SW480 (cell line): ENCODE measurements around the gene AOPEP.
"Not testable (repeated sequence)": the region's sequence is repeated elsewhere in the genome, so short reads cannot be mapped to it uniquely, and the experiment has no call there.

Experiments
- DNase-seq: peaks from one replicate; pipeline ENCODE4 v3.0.0-alpha.2; 2016; ENCODE audit warnings: low spot score

AOPEP gene

DNA sequence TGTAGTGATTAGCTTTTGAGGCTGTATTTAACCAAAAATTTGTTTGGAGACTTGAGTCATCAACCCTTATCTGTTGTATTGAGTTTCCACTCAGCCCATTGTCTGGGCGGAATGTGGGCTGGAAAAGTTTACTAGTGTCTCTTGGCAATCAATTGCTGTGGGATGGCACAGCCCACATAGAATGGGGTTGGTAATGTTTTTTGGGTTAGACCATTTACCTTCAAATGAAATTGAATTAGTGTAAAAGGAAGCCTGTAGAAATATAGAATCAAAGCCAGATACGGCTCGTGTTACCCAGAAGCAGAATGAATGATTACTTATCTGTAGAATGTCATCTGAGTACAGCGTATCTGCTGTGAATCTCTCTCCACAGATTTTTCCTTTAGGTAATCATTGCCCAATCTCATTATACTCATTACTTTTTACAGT lies 142.9 kb downstream of the AOPEP start:
- no peak for DNase-seq

DNA sequence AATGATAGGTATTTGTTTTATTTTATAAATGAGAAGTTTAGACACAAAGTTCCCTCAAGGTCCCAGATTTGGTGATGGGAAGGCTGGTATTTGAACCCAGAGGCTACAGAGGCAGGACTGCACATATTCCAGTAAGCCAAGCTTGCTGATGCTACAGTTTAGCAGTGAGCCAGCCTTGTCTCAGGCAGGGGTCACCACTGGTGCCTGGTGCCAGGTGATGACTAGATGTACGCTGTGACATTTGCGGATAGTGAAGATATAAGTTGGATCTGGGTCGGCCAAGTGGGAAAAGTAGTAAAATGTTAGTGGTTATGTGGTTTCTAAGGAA lies 143.9 kb downstream of the AOPEP start:
- DNase-seq, result no peak

DNA sequence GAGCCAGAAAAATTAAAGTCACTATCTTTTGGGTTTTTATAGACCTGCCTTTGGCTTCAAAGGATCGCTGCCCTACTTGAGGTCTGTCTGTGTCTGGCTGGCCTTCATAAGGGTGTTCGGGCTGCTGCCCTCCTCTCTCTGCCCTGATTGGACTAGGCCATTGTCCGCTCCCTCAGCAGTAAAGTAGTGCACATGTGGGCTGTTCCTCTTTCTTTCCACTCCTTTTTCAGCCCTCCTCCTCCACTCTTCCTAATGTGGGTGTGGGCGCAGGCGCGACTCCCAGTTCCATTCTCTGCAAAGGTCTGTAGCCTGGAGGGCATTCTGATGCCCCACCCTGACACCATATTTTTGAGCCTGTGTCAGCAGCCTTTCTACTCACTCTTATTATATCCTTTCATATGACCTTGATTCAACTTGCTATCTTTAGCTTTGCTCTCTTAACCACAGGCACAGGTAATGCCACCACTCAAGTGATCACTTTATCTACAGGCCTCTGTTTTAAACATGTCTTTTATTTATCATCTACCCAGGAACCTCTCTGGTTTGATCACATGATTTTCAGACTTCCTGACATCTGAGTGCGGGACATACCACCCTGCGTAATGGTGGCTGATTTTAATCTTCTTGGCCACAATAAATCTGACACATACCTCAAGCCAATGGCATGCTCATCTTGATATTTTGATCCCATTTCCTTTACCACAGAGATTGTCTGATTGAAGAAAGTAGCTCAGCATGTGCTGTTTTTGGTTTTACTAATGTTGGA lies 144.5 kb downstream of the AOPEP start:
- DNase-seq, result peak; percentile 91

DNA sequence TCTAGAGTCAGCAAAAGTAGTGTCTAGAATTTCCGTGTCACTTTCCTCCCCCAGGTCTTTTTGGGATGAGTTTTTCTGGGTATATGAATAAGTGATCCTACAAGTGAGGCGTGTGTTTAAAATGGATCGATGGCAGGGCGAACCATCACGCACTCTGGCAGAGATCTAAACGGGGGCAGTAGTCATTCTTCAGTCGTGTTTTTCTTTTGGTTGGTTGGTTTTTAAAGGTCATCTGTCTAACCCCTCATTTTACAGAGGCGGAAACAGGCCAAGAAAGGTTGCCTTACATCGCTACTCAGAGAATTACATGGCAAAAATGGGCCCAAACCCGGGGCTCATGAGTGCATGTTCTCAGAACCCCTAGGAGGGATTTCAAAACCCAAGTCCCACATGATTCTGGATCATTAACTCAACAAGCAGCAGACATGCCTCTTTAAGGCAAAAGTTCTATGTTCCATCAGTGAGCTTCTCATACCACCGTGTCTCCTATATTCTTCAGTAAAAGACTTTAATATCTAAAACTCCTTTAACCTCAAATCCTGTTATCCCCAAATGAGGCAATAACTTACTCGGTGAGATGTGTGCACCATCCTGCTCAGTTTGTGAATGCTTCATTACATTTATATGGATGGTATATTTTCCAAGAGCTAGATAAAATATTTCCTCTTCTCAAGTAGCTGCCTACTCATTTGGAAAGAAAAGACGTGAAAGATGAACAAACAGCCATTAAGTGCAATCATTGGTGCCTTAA lies 145.8 kb downstream of the AOPEP start:
- DNase-seq, result no peak

DNA sequence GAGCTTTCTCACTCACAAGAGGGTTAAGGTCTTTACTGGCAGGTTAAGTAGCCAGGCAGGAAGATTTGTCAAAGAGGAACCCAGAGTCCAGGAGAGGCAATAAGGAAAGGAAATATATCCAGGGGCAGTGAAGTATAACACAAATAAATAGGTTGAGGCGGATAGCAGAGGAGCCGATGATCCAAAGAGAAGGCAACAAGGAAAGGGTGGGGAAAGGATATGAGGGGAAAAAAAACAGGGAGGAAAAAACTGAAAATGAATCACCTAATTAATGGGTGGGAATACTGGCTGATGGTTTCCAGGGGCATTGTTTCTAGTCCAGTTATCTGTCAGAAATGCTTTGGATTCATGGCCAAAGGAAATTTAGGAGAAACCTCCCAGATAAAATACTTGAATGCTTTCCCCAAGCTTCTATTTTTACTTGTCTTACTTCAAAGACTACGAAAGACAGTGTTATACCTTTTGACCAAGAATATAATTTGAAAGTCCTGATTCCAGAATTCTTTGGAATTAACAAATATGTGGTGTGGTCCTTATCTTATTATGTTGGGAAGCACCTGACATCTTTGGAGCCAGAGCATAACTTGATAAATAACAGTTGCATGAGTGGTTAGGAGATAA lies 146.5 kb downstream of the AOPEP start:
- DNase-seq, result no peak

DNA sequence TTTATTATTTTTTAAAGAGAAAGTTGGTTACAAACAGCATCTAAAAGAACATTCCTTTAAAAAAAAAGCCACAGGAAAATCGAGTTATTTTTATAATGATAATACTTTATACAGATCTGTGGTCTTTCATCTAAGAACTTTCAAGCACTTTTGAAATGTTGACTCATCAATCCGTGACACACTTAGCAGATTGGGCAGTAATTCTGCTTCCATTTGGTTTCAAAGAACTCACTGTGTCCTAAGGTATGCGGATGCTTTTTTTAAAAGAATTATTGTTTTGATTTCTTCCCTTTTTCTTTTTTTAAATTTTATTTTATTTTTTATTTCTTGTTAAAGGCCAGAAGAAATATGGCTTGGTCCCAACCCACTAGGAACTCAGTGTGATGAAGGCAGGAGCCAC lies 147.8 kb downstream of the AOPEP start:
- no peak for DNase-seq

DNA sequence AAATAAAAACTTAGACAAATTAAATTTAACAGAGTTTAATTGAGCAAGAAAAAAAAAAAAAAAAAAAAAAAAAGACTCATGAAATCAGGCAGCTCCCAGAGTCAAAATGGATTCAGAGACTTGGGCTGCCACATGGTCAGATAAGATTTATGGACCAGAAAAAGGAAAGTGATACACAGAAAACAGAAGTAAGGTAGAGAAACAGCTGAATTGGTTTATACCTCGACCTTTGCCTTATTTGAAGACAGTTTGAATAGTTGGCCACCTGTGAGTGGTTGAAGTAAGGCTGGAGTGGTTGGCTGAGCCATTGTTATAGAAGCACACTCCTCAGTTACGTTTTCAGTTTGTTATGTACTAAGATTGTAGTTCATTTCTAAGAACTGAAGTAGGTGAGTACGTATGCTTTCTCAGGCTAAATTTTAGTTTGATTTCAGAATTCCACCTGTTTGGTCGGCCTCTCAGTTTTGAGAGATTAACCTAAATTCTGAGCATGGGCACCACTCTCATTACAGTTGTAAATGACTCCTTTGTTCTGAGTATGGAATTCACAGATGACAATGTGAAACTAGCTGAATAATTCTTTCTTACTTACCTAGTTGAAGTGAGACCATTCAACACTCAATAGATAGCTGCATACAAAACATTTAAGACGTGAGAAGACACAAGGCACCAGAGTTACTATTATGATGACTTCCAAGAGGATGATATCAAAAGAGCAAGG lies 149.0 kb downstream of the AOPEP start:
- DNase-seq, result no peak

DNA sequence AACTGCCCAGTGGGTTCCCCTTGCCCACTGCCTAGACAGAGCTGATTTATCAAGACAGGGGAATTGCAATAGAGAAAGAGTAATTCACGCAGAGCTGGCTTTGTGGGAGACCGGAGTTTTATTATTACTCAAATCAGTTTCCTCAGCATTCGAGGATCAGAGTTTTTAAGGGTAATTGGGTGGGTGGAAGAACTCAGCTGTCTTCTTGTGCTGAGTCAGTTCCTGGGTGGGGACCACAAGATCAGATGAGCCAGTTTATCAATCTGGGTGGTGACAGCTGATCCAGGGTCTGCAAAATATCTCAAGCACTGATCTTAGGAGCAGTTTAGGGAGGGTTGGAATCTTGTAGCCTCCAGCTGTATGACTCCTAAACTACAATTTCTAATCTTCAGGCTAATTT lies 152.3 kb downstream of the AOPEP start:
- DNase-seq, result not testable (repeated sequence)

DNA sequence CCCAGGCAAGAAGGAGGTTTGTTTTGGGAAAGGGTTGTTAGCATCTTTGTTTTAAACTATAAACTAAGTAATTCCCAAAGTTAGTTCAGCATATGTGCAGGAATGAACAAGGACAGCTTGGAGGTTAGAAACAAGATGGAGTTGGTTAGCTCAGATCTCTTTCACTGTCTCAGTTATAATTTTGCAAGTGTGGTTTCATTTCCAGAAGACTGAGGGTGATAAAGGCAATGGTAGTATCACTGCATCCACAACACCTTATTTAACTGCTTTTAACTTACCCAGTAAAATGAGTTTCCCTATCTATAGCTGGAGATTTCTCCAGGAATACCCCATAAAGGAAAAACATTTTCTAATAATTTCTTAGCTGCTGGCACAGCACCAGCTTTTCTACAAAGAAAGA lies 152.7 kb downstream of the AOPEP start:
- DNase-seq, result no peak

DNA sequence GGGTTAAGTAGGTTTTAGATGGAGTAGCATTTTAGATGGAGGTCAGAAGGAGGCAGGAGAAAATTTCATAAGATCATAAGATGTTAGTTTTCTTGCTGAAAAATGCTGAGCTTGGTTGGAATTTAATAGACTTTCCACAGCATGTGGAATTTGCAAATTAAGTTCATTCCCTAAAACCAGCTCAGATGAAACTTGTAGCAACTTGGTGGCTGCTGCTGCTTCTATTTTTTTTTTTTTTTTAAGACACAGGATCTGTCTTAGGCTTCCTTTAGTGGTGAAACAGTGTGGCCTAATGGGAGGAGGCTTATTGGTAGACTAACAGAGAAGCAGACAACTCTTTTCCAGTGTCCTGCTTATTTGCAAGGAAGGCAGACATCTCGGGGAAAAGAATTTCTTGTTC lies 154.5 kb downstream of the AOPEP start:
- DNase-seq, result no peak

DNA sequence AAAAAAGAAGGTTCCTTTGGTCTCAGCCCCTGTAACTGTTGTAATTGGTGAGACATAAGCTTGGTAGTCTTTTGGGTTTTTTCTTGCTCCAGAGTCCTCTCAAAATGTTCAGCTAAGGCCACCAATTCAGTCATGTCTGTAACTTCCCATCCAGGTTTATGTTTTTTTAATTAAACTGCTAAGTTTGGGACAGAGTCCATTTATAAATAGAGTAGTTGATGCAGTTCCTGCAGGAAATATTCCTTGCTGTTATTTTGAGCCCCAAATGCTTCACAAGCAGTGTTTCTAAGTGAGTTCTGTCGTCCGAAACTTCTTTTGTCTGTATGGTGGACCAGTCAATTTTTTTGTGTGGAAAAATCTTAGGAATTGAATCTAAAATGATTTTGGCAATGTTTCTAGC lies 155.0 kb downstream of the AOPEP start:
- DNase-seq, result no peak

DNA sequence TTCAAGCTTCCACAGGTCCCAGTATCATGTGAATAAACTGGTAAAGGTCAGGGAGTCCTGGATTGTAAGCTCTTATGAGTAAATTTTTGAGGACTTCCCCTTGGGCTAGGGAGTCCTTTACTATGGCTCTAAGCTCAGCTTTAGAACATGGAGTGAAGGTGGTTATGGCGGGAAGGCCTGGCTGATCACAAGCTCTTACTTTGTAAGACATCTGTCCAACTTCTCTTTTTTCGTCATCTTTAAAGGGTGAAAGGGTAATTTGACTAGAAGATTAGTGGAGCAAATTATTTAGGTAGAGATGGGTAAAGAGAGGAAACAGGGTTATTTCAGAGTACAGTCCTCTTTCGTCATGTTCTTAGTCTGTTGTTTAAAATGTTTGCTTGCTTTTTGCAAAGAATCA lies 155.4 kb downstream of the AOPEP start:
- no peak for DNase-seq

DNA sequence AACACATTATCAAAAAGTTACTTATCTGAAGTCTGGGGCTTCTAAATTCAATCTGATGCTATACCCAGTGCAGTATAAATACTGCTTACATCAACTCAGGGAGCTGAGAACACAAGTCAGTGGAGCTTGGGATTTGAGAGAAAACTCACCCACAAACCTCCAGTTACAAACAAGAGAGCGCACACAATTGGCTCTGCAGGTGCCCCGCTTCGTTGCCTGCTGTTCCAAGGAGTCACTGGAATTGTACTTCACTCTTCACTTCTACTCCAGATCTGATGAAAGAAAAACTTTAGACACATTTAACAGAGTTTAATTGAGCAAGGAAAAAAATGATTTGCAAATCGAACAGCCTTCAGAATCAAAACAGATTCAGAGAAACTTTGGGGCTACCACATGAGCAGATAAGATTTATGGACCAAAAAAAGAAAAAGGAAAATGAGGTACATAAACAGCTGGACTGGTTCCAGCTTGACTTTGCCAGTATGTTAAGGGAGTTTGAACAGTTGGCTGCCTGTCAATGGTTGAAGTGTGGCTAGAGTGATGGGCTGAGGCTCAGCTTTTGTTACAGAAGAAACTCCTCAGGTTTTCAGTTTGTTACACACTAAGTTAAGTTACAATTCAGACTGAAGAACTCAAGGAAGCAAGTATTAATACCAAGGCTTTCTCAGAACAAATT lies 156.6 kb downstream of the AOPEP start:
- DNase-seq, result no peak

DNA sequence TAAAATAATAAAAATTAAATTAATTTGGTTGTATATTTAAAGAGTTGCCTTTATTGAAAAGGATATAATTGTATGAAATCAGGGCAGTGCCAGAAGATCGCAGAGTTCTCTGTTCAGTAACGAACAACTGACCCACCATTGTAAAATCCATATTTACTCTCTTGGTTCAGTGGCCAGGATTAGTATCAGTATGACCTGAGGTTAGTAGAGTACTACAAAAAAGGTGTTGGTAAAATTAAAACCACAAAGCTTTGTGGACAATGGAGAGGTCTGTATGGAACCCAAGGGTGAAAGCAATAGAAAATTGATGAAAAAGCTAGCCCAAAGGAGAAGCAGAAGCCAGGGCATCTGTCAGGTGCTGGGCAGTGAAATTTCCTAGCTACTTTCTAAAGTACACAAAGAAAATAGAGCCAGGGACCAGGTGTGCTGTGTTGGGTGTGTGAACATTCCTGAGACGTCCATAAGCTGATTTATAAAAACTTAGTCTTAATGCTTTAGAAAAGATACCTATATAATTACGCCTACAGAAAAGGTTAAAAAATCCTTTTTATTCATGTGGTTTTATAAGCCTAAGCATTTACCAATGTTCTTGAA lies 159.5 kb downstream of the AOPEP start:
- peak; percentile 16 for DNase-seq

DNA sequence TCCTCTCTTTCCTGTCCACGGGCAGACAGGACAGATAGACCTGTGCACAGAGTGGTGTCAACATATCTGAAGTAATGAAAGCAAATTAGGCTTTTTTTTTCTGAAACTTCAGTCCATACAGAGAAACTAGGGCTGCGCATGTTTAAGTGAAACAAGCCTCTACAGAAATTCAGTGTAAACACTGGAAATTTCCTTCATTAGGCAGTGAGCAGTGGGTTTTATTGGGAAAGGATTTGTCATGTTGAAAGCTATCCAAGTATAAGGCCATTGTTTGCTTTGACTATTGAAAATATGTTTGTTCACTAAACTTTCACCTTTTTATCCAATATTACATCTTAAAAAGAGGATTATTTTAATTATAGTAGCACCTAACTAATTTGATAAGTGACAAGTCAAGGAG lies 161.2 kb downstream of the AOPEP start:
- no peak for DNase-seq

DNA sequence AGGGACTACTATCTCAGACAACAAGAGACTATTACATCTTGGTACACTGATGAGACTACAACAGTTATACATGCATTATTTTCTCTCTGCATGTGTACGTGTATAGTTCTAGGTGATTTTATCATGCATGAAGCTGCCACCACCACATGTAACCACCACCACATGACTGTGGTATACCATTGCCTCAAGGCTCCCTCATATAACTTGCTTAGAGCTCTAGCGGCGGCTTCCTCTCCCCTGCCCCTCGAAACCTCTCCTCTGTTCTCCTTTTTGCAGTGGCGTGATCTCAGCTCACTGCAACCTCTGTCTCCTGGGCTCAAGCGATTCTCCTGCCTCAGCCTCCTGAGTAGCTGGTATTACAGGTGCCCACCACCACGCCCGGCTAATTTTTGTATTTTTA lies 162.3 kb downstream of the AOPEP start:
- DNase-seq, result no peak

DNA sequence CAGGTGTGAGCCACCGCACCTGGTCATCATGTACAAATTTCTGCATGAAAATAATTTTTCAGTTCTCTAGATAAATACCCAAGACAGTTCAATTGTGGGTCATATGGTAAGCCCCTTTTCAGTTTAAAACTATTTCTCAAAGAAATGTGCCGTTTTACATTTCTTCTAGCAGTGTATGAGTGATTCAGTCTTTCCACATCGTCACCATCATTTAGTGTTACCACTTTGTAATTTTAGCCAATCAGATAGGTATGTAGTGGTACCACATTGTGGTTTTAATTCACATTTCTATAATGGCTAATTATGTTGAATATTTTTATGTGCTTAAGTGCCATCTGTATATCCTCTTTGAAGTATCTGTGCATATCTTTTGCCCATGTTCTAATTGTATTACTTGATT lies 163.1 kb downstream of the AOPEP start:
- no peak for DNase-seq

DNA sequence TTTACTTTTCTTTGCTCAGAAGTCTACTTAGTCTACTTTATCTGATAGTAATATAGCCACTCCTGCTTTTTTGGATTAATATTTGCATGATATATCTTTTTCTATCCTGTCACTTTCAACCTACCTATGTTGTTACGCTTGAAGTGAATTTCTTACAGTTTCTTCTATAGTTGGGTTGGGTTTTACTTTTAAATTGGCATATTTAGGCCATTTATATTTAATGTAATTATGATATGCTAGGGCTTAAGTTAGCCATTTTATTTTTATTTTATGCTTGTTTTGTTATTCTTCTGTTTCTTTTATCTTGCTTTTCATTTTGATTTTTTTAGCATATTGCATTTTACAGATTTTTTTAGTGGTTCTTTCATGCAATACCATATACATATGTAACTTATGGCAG lies 164.7 kb downstream of the AOPEP start:
- DNase-seq, result no peak

DNA sequence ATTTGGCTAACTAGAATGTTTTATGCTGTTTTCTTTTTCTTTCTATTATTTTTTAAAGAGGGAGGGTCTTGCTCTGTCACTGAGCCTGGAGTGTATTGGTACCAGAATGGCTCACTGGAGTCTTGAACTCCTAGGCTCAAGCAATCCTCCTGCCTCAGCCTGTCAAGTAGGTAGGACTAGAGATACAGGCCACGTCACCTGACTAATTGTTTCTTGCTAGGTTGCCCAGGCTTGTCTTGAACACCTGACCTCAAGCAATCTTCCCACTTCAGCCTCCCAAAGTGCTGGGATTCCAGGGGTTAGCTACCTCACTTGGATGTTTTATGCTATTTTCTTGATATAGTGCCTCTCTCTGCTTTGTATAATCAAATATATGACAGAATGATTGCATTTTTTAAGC lies 166.2 kb downstream of the AOPEP start:
- no peak for DNase-seq

DNA sequence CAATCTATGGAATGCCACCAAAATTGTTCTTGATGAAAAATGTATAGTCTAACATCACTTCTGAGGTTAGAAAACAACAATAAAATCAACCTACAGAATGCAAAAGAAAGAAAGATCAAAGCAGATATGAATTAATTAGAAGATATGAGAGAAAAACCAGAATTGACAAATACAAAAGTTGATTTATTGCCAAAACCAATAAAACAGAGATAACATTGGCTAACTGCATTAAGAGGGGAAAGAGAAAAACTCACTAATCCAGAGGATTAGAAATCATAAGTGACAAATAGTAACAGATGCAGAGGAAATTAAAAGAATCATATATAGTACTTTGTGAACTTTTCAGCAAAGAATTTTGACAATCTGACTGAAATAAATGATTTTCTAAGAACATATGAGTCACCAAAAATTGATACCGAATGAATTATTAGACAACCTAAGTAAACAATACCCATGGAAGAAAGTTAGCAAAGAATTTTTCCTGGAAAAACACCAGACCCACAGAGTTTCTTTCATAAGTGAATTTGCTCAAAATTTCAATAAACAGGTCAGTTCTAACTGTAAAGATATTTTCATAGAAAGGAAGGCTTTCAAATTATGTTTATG lies 167.7 kb downstream of the AOPEP start:
- DNase-seq, result no peak

DNA sequence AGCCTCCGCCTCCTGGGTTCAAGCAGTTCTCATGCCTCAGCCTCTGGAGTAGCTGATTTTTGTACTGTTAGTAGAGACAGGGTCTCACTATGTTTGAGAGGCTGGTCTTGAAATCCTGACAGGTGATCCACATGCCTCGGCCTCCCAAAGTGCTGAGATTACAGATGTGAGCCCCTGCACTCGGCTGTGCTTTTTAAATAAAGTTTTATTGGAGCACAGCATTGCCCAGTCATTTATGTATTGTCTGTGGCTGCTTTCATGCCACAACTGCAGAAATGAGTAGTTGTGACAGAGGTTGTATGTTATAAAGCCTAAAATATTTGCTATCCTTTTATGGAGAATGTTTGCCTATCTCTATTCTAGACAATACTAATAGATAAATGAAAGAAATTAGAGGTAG lies 169.2 kb downstream of the AOPEP start:
- DNase-seq, result no peak
